ENCODE results near the gene MAP6. TPM values are rescaled to one million over a fixed set of nuclear protein-coding genes. Genes with fewer than 3 reads are reported as not detected.
A peak's percentile ranks its signal among the peaks of the same experiment; 100 is the strongest.

MAP6 gene
- total and polyA plus RNA-seq, 2 experiments from 2014 or later, result 0.31 to 1.2 TPM

DNA sequence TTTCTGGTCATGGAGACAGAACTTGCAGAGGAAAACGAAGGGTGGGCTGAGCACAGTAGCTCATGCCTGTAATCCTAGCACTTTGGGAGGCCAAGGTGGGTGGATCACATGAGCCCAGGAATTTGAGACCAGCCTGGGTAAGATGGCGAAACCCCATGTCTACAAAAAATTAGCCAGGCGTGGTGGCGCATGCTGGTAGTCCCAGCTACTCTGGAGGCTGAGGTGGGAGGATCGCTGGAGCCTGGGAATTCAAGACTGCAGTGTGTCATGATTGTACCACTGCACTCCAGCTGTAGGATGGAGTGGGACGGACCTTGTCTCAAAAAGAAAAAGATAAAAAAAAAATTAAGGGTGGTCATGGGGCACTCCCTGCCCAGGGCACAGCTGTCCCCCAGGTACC is 100.9 kb downstream of the MAP6 start:
- H3K4me1 ChIP-seq (ENCODE audit: insufficient read depth), result peaks cover 23% of the 10 kb centered on the region
- DNase-seq (ENCODE audit: low spot score), result no peak
- no peak for ATAC-seq
- H3K27me3 ChIP-seq (ENCODE audit: insufficient read depth), result no peaks in the 10 kb centered on the region
- Mint-ChIP-seq H3K27me3 (ENCODE audit: insufficient read depth, low read depth, poor library complexity) (peaks cover 22% of the 10 kb centered on the region), H3K27ac (no peak overlapping the region), H3K9me3 (no peaks in the 10 kb centered on the region), H3K36me3 (ENCODE audit: low read depth) (peaks cover 90% of the 10 kb centered on the region), H3K4me3 (no peak overlapping the region), H3K4me1 (peaks cover 26% of the 10 kb centered on the region)
- H4K20me1 ChIP-seq (replicated peaks; ENCODE audit: insufficient read depth), result peaks cover 38% of the 10 kb centered on the region
- H3K36me3 ChIP-seq (ENCODE audit: insufficient read depth), result peaks cover 56% of the 10 kb centered on the region
- TF ChIP-seq EZH2phosphoT487 (IDR thresholded peaks at IDR 0.05; ENCODE audit: unreplicated experiment) (no peak), ZNF331 (CRISPR knock-in tag; IDR thresholded peaks at IDR 0.05; ENCODE audit: low read depth) (no peak), NANOG (IDR thresholded peaks at IDR 0.05; ENCODE audit: borderline replicate concordance) (no peak), JUNB (IDR thresholded peaks at IDR 0.05; ENCODE audit: unreplicated experiment) (no peak), POLR2AphosphoS5 (IDR thresholded peaks at IDR 0.05; ENCODE audit: low read depth) (no peak), EZH2 (IDR thresholded peaks at IDR 0.05; ENCODE audit: low read depth, unreplicated experiment) (no peak), ZNF114 (CRISPR knock-in tag; IDR thresholded peaks at IDR 0.05) (no peak), CREB1 (CRISPR knock-in tag; IDR thresholded peaks at IDR 0.05; ENCODE audit: low read depth) (no peak), STAT1 (IDR thresholded peaks at IDR 0.05; ENCODE audit: unreplicated experiment) (no peak)
- TF ChIP-seq, protein P1, sequence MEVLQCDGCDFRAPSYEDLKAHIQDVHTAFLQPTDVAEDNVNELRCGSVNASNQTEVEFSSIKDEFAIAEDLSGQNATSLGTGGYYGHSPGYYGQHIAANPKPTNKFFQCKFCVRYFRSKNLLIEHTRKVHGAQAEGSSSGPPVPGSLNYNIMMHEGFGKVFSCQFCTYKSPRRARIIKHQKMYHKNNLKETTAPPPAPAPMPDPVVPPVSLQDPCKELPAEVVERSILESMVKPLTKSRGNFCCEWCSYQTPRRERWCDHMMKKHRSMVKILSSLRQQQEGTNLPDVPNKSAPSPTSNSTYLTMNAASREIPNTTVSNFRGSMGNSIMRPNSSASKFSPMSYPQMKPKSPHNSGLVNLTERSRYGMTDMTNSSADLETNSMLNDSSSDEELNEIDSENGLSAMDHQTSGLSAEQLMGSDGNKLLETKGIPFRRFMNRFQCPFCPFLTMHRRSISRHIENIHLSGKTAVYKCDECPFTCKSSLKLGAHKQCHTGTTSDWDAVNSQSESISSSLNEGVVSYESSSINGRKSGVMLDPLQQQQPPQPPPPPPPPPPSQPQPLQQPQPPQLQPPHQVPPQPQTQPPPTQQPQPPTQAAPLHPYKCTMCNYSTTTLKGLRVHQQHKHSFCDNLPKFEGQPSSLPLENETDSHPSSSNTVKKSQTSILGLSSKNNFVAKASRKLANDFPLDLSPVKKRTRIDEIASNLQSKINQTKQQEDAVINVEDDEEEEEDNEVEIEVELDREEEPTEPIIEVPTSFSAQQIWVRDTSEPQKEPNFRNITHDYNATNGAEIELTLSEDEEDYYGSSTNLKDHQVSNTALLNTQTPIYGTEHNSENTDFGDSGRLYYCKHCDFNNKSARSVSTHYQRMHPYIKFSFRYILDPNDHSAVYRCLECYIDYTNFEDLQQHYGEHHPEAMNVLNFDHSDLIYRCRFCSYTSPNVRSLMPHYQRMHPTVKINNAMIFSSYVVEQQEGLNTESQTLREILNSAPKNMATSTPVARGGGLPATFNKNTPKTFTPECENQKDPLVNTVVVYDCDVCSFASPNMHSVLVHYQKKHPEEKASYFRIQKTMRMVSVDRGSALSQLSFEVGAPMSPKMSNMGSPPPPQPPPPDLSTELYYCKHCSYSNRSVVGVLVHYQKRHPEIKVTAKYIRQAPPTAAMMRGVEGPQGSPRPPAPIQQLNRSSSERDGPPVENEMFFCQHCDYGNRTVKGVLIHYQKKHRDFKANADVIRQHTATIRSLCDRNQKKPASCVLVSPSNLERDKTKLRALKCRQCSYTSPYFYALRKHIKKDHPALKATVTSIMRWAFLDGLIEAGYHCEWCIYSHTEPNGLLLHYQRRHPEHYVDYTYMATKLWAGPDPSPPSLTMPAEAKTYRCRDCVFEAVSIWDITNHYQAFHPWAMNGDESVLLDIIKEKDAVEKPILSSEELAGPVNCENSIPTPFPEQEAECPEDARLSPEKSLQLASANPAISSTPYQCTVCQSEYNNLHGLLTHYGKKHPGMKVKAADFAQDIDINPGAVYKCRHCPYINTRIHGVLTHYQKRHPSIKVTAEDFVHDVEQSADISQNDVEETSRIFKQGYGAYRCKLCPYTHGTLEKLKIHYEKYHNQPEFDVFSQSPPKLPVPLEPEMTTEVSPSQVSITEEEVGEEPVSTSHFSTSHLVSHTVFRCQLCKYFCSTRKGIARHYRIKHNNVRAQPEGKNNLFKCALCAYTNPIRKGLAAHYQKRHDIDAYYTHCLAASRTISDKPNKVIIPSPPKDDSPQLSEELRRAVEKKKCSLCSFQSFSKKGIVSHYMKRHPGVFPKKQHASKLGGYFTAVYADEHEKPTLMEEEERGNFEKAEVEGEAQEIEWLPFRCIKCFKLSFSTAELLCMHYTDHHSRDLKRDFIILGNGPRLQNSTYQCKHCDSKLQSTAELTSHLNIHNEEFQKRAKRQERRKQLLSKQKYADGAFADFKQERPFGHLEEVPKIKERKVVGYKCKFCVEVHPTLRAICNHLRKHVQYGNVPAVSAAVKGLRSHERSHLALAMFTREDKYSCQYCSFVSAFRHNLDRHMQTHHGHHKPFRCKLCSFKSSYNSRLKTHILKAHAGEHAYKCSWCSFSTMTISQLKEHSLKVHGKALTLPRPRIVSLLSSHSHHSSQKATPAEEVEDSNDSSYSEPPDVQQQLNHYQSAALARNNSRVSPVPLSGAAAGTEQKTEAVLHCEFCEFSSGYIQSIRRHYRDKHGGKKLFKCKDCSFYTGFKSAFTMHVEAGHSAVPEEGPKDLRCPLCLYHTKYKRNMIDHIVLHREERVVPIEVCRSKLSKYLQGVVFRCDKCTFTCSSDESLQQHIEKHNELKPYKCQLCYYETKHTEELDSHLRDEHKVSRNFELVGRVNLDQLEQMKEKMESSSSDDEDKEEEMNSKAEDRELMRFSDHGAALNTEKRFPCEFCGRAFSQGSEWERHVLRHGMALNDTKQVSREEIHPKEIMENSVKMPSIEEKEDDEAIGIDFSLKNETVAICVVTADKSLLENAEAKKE (CRISPR knock-in tag; IDR thresholded peaks at IDR 0.05), result no peak
- TF ChIP-seq, protein P2, sequence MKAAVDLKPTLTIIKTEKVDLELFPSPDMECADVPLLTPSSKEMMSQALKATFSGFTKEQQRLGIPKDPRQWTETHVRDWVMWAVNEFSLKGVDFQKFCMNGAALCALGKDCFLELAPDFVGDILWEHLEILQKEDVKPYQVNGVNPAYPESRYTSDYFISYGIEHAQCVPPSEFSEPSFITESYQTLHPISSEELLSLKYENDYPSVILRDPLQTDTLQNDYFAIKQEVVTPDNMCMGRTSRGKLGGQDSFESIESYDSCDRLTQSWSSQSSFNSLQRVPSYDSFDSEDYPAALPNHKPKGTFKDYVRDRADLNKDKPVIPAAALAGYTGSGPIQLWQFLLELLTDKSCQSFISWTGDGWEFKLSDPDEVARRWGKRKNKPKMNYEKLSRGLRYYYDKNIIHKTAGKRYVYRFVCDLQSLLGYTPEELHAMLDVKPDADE (IDR thresholded peaks at IDR 0.05), result no peak
- TF ChIP-seq, protein P3, sequence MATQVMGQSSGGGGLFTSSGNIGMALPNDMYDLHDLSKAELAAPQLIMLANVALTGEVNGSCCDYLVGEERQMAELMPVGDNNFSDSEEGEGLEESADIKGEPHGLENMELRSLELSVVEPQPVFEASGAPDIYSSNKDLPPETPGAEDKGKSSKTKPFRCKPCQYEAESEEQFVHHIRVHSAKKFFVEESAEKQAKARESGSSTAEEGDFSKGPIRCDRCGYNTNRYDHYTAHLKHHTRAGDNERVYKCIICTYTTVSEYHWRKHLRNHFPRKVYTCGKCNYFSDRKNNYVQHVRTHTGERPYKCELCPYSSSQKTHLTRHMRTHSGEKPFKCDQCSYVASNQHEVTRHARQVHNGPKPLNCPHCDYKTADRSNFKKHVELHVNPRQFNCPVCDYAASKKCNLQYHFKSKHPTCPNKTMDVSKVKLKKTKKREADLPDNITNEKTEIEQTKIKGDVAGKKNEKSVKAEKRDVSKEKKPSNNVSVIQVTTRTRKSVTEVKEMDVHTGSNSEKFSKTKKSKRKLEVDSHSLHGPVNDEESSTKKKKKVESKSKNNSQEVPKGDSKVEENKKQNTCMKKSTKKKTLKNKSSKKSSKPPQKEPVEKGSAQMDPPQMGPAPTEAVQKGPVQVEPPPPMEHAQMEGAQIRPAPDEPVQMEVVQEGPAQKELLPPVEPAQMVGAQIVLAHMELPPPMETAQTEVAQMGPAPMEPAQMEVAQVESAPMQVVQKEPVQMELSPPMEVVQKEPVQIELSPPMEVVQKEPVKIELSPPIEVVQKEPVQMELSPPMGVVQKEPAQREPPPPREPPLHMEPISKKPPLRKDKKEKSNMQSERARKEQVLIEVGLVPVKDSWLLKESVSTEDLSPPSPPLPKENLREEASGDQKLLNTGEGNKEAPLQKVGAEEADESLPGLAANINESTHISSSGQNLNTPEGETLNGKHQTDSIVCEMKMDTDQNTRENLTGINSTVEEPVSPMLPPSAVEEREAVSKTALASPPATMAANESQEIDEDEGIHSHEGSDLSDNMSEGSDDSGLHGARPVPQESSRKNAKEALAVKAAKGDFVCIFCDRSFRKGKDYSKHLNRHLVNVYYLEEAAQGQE (IDR thresholded peaks at IDR 0.05; ENCODE audit: unreplicated experiment), result no peak
- TF ChIP-seq, protein P4, sequence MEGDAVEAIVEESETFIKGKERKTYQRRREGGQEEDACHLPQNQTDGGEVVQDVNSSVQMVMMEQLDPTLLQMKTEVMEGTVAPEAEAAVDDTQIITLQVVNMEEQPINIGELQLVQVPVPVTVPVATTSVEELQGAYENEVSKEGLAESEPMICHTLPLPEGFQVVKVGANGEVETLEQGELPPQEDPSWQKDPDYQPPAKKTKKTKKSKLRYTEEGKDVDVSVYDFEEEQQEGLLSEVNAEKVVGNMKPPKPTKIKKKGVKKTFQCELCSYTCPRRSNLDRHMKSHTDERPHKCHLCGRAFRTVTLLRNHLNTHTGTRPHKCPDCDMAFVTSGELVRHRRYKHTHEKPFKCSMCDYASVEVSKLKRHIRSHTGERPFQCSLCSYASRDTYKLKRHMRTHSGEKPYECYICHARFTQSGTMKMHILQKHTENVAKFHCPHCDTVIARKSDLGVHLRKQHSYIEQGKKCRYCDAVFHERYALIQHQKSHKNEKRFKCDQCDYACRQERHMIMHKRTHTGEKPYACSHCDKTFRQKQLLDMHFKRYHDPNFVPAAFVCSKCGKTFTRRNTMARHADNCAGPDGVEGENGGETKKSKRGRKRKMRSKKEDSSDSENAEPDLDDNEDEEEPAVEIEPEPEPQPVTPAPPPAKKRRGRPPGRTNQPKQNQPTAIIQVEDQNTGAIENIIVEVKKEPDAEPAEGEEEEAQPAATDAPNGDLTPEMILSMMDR (conservative IDR thresholded peaks at IDR 0.05; ENCODE audit: low read depth in 2 of 2), result no peak
- H3K9me2 ChIP-seq (ENCODE audit: insufficient read depth), result no peaks in the 10 kb centered on the region
- H2AFZ ChIP-seq, result no peak overlapping the region
- no peak overlapping the region for H3K4me3 ChIP-seq
- H3K27ac ChIP-seq (ENCODE audit: low read depth), result 0 out of 2 replicates have a peak overlapping the region, but pooled peaks have one; percentile 66
- peaks cover 16% of the 10 kb centered on the region; the same call in 1 of the 2 replicates for H3F3A ChIP-seq (replicated peaks; ENCODE audit: low read depth)
- peaks cover 52% of the 10 kb centered on the region for H3K79me2 ChIP-seq (replicated peaks; ENCODE audit: insufficient read depth)
- H3K4me2 ChIP-seq, result no peak overlapping the region
